HEK293T (cell line): Measurements from ENCODE around the gene LRP2.

Experiments used
- ARNT ChIP-seq: fragments of 450-650 bp; IDR thresholded peaks from 2 replicates; pipeline ENCODE4 v1.6.1; 2017; ENCODE audit warnings: mild to moderate bottlenecking
- BHLHE40 ChIP-seq: fragments of 450-650 bp; IDR thresholded peaks from 2 replicates; pipeline ENCODE4 v1.6.1; 2016; ENCODE audit warnings: mild to moderate bottlenecking, moderate library complexity, borderline replicate concordance
- FOXA1 ChIP-seq: fragments of 450-650 bp; IDR thresholded peaks from 2 replicates; pipeline ENCODE4 v1.6.1; 2016; ENCODE audit warnings: mild to moderate bottlenecking
- FOXK2 ChIP-seq: fragments of 450-650 bp; IDR thresholded peaks from 2 replicates; pipeline ENCODE4 v1.6.1; 2016; ENCODE audit warnings: mild to moderate bottlenecking
- FOXM1 ChIP-seq: fragments of 450-650 bp; IDR thresholded peaks from 2 replicates; pipeline ENCODE4 v1.6.1; 2017; ENCODE audit warnings: mild to moderate bottlenecking, borderline replicate concordance
- NFRKB ChIP-seq: fragments of 450-650 bp; IDR thresholded peaks from 2 replicates; pipeline ENCODE4 v1.6.1; 2016; ENCODE audit warnings: mild to moderate bottlenecking, moderate library complexity
- PKNOX1 ChIP-seq: fragments of 450-650 bp; IDR thresholded peaks from 2 replicates; pipeline ENCODE4 v1.6.1; 2016
- SUZ12 ChIP-seq: fragments of 450-650 bp; IDR thresholded peaks from 2 replicates; pipeline ENCODE4 v1.6.1; 2016; ENCODE audit warnings: mild to moderate bottlenecking
- ZNF384 ChIP-seq: fragments of 450-650 bp; IDR thresholded peaks from 2 replicates; pipeline ENCODE4 v1.6.1; 2016

- TF ChIP-seq FOXK2 (no peak), FOXM1 (no peak), ARNT (no peak), BHLHE40 (no peak), ZNF384 (no peak), FOXA1 (no peak), PKNOX1 (no peak), SUZ12 (no peak), NFRKB (no peak)
Measured at GRCh38 chr2:169336695-169337094, 25.6 kb downstream of the LRP2 start.
